GM08714 (cell line): ENCODE data around the gene UBAP1.
"Not testable (repeated sequence)": the region's sequence is repeated elsewhere in the genome, so short reads cannot be mapped to it uniquely, and the experiment has no call there.

Experiments
- H3K4me3 ChIP-seq: fragments of 200-500 bp; sonication (Bioruptor generic); 2 replicates; pipeline ENCODE4 v1.5.1; 2014; ENCODE audit warnings: mild to moderate bottlenecking, low read length, inconsistent platforms
- ZNF274 ChIP-seq: IDR thresholded peaks from 2 replicates; pipeline ENCODE4 v1.6.1; 2012; ENCODE audit warnings: mild to moderate bottlenecking, low read depth, low read length

UBAP1 gene

DNA sequence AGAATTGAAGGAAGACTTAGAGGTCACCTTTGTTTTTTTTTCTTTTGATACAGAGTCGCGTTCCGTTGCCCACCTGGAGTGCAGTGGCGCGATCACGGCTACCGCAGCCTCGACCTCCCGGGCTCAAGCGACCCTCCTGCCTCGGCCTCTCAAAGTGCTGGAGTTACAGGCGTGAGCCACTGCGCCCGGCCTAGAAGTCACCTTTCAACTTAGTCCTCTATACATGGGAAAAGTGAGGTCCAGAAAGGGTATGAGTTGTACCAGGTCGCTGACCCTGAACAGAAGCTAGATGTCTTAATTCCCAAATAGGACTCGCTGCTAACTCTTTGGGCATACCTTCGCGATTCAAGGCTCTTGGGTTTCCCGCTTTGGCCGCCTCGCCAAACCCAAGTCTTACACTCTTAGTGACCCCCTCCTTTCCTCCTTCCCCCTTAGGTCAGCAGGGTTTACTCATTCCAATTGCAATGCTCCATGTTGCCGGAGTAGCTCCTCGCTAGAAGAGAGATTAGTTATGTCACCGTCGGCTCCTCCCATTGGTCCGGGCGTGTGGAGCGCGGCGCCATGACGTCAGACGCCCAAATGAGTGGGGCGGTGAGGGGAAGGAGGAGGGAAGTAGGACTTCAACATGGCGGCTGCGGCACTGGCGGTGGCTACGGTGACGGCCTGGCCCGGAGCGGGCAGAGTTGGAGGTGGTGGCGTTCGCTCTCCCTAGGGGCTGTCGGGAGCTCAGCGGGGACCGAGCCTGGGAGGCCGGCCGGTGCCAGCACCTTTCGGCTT, at the start of gene UBAP1:
TSS of gene UBAP1 (plus strand) at position 608 of the 777 bp plus-strand sequence. CDS start 41,872 bp downstream, outside the sequence.
- peak within 1 kb of the TSS; percentile 99 for H3K4me3 ChIP-seq
- no peak for TF ChIP-seq ZNF274

- no peak for TF ChIP-seq ZNF274
- no peak overlapping the region for H3K4me3 ChIP-seq
Measured at GRCh38 chr9:34131571-34131970, 47.3 kb upstream of the UBAP1 start.

DNA sequence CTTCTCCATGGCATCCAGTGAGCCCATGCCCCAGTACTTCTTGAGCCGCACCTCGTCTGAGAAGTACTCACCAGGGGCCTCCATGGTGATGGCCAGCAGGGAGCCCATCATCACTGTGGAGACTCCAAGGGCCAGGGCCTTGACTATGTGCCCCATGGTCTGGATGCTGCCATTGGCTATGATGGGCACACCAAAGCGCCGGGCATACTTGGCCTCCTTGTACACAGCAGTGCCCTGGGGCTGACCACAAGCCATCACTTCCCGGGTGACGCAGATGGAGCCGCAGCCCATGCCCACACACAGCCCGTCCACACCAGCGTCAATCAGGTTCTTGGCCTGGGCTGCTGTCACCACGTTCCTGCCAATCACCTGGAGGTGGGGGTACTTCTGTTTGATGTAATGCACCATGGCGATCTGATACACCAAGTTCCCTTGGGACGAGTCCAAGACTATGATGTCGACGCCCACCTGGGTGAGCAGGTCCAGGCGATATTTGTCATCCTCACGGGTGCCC, 45.4 kb upstream of the UBAP1 start:
- TF ChIP-seq ZNF274: no peak
- no peak overlapping the region for H3K4me3 ChIP-seq

GRCh38 chr9:34134521-34134920, 44.3 kb upstream of the UBAP1 start:
- TF ChIP-seq ZNF274: no peak
- H3K4me3 ChIP-seq: no peak overlapping the region

DNA sequence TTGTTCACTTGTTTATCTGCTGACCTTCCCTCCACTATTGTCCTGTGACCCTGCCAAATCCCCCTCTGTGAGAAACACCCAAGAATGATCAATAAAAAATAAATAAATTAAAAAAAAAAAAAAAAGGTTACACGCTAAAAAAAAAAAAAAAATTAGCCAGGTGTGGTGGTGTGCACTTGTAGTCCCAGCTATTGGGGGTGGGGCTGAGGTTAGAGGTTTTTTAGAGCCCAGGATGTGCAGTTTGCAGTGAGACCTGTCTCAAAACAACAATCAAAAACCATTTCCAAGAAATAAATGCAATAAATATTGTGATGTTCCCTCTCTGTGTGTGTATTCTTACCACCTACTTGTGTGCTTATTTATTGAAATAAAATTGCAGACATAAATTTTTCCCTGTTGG, 40.2 kb upstream of the UBAP1 start:
- not testable (repeated sequence) for H3K4me3 ChIP-seq

GRCh38 chr9:34139477-34140146, 39.2 kb upstream of the UBAP1 start:
- TF ChIP-seq ZNF274: no peak
- no peak overlapping the region for H3K4me3 ChIP-seq

DNA sequence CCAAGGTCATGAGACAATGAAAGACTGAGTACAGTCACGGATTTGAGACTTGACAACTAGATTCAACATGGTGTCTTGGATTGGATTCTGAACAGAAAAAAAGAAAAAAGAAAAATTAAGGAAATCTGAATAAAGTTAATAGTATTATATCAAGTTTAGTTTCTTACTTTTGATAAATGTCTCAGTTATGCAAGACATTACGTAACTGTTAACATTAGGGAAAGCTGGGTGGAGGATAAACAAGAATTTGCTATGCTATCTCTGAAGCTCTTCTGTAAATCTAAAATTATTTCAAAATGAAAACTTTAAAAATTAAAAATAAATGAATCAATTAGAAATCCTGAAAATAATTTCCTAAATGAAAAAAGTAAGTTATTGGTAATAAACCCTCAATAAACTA, 38.0 kb upstream of the UBAP1 start:
- no peak for TF ChIP-seq ZNF274
- no peak overlapping the region for H3K4me3 ChIP-seq

DNA sequence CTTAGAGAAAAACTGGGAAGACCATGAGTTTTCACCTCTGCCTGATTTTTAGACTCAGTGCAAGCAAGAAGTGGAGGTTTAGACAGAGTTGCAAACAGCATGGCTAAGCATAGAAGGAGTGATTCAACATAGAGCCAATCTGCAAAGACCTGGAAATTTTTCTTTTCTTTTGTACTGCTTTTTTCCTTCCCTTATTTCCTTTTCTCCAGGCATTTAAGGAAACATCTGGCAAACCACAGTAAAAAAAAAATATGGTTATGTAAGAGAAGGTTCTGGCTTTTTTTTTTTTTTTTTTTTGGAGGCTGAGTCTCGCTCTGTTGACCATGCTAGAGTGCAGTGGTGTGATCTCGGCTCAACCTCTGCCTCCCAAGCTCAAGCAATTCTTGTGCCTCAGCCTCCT, 35.7 kb upstream of the UBAP1 start:
- no peak overlapping the region for H3K4me3 ChIP-seq
- TF ChIP-seq ZNF274: no peak

DNA sequence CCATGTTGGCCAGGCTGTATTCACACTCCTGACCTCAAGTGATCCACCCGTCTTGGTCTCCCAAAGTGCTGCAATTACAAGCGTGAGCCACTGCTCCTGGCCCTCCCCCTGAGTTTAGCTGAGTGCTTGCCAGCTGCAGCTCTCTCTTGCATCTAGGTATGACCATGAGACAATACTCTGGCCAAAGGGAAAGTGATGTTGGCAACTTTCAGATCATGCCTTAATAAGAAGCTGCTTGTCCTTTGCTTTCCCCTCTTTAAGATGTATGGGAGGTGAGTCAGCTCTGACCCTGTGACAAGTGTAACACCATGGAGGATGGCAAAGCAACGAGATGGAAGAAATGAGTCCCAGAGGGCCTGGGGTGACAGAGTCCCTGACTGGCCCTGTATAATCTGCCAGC, 33.7 kb upstream of the UBAP1 start:
- TF ChIP-seq ZNF274: no peak

GRCh38 chr9:34151398-34151797, 27.4 kb upstream of the UBAP1 start:
- H3K4me3 ChIP-seq: no peak overlapping the region
- TF ChIP-seq ZNF274: no peak

More for the DNA sequence above, 33.7 kb upstream of the UBAP1 start:
- no peak overlapping the region for H3K4me3 ChIP-seq

DNA sequence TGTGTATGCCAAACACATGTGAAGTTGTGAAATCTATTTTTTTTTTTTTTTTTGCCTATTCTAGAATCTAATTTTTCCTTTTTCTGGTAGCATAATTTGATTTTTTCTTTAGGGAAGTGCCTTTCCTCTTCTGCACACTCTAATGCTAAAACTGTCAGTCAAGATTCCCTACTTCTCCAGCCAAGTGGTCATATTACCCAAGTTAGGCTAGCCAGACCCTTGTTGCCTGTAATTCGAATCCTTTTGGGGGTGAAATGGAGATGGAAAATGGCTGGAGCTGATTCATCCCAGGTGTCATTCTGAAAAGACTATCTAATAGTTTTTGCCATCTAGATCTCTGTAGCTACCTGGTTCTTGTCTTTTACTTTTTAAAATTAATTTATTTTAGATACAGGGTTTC, 24.8 kb upstream of the UBAP1 start:
- no peak for TF ChIP-seq ZNF274
- H3K4me3 ChIP-seq: no peak overlapping the region

DNA sequence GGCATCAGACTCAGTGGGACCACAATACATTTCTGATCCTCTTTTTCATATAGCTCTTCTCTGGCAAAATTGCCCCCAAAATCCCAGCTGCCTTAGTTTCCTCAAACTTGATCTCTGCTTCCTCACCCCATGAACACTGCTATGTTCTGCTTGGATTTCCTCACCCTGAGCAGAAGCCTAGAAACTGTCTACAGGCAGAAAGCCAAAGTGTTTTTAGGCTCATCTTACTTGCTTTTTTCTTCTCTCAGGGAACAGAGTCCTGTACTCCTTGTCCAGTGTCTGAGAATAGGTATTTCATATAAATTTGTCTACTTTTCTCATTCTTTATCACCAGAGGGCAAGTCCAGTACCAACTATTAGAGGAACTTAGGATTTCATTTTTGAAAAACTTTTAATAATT, 21.5 kb upstream of the UBAP1 start:
- no peak for TF ChIP-seq ZNF274

DNA sequence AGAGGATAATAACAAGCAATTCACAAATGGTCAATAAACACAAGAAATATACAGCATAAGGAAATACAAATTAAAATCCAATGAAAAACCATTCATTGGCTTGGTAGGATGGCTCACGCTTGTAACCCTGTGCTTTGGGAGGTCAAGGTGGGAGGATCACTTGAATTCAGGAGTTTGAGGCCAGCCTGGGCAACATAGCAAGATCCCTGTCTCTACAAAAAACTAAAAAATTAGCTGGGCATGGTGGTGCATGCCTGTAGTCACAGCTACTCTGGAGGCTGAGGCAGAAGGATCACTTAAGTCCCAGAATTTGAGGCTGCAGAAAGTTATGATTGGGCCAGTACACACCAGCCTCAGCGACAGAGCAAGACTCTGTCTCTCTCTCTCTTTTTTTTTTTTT, 20.9 kb upstream of the UBAP1 start:
- TF ChIP-seq ZNF274: no peak
- no peak overlapping the region for H3K4me3 ChIP-seq

More for the DNA sequence above, 21.5 kb upstream of the UBAP1 start:
- no peak overlapping the region for H3K4me3 ChIP-seq

GRCh38 chr9:34158362-34158869, 20.4 kb upstream of the UBAP1 start:
- no peak overlapping the region for H3K4me3 ChIP-seq

DNA sequence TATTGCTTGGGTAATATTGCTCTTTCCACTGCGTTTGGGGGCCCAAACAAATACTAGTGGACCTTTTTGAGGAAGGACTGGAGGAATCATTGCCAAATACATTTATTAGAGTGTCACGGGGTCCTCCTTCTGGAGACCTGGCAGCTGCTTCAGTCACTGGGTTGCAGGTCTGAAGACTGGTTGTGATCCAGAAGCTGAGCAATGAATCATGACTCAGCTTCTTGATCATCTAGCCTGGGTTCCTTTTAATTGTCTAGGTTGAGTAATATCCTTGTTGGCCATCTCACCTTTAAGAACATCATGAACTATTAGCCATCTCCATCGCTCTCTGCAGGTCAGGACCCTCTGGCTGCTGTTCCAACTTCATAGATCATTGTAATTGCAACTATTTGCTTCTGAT, 15.4 kb upstream of the UBAP1 start:
- TF ChIP-seq ZNF274: no peak
- no peak overlapping the region for H3K4me3 ChIP-seq

More at GRCh38 chr9:34158362-34158869, 20.4 kb upstream of the UBAP1 start:
- TF ChIP-seq ZNF274: no peak
